GM12878 (cell line): ENCODE data around the gene GALNT6. TPM values are rescaled to one million over a fixed set of nuclear protein-coding genes. Genes with fewer than 3 reads are reported as not detected.

Experiments used
- ATAC-seq: fragments of 200-7000 bp; cut with Tn5 transposase; 3 replicates; pipeline ENCODE4 v1.9.1; 2020; ENCODE audit warnings: mild to moderate bottlenecking, moderate library complexity
- BruUV-seq: library from RNA; stranded (reverse); fragments of 400-500 nt; replicated peaks from 2 replicates; lab custom pipeline; 2021; lab: Mats Ljungman, UMichigan
- CTCF ChIA-PET: fragments of 300-600 bp; sonication (Branson Sonifier 250); formaldehyde crosslinking; extraction: SDS; loops from one replicate; lab custom pipeline; 2021; ENCODE audit warnings: inconsistent platforms; lab: Yijun Ruan, JAX
- POLR2A ChIA-PET: fragments of 350-600 bp; formaldehyde crosslinking; extraction: SDS; loops from one replicate; lab custom pipeline; 2021; ENCODE audit warnings: inconsistent platforms; lab: Charles Lee
- RAD21 ChIA-PET: fragments of 300-600 bp; sonication (Branson Sonifier 250); formaldehyde crosslinking; loops from one replicate; lab custom pipeline; 2023; ENCODE audit warnings: antibody characterized with exemption; ENCODE audit not compliant: unreplicated experiment; lab: Charles Lee
- SMC1A ChIA-PET: fragments of 300-600 bp; sonication (Branson Sonifier 250); formaldehyde crosslinking; loops from one replicate; lab custom pipeline; 2023; ENCODE audit not compliant: unreplicated experiment, uncharacterized antibody; lab: Charles Lee
- DNase-seq: peaks from one replicate; pipeline ENCODE4 v3.0.0-alpha.2; 2011; ENCODE audit warnings: low read depth, low spot score
- FAIRE-seq: peaks from 3 replicates; lab custom pipeline; 2011; peaks lifted over from hg19 to GRCh38; lab: Jason Lieb, UNC
- H2AFZ ChIP-seq: 2 replicates; pipeline ENCODE4 v1.6.0; 2011; ENCODE audit warnings: low read depth, low read length, control low read depth; ENCODE audit not compliant: control insufficient read depth
- H3K27ac ChIP-seq: 2 replicates; pipeline ENCODE4 v1.5.1; 2011; ENCODE audit warnings: control low read depth; ENCODE audit not compliant: control insufficient read depth, insufficient read depth
- H3K27me3 ChIP-seq, 2 experiments: replicated peaks in 1 of 2; 2 replicates each; pipeline versions ENCODE4 v1.6.0 to v1.6.1; 2011; ENCODE audit warnings: low read length in 1 of 2; ENCODE audit not compliant: control insufficient read depth in 2 of 2, insufficient read depth in 2 of 2
- H3K36me3 ChIP-seq, 2 experiments: 2 replicates each; pipeline ENCODE4 v1.5.1; 2011; ENCODE audit warnings: low read length in 1 of 2; ENCODE audit not compliant: control insufficient read depth in 2 of 2, insufficient read depth in 2 of 2
- H3K4me1 ChIP-seq: 2 replicates; pipeline ENCODE4 v1.6.1; 2011; ENCODE audit warnings: mild to moderate bottlenecking, low read length, moderate library complexity, mixed read lengths; ENCODE audit not compliant: control insufficient read depth, insufficient read depth
- H3K4me2 ChIP-seq: 2 replicates; pipeline ENCODE4 v1.6.0; 2011; ENCODE audit warnings: control low read depth; ENCODE audit not compliant: control insufficient read depth, insufficient read depth
- H3K4me3 ChIP-seq: fragments of 200-600 bp; sonication (generic); 2 replicates; pipeline ENCODE4 v1.5.1; 2016
- H3K79me2 ChIP-seq: 2 replicates; pipeline ENCODE4 v1.6.0; 2011; ENCODE audit warnings: low read length; ENCODE audit not compliant: control insufficient read depth, insufficient read depth
- H3K9ac ChIP-seq: 2 replicates; pipeline ENCODE4 v1.8.0; 2011; ENCODE audit warnings: low read length, control low read depth, mixed read lengths; ENCODE audit not compliant: control insufficient read depth, insufficient read depth
- H3K9me3 ChIP-seq: replicated peaks from 3 replicates; pipeline ENCODE4 v1.5.1; 2011; ENCODE audit warnings: mild to moderate bottlenecking, low read length; ENCODE audit not compliant: control insufficient read depth, insufficient read depth
- H4K20me1 ChIP-seq: 2 replicates; pipeline ENCODE4 v1.6.0; 2011; ENCODE audit not compliant: control insufficient read depth, insufficient read depth
- ATF7 ChIP-seq: fragments of 450-650 bp; IDR thresholded peaks from 2 replicates; pipeline ENCODE4 v1.6.1; 2016; ENCODE audit warnings: low read depth, mild to moderate bottlenecking
- EGR1 ChIP-seq, 2 experiments: IDR thresholded peaks; 1 replicate in 1 of 2; 2 replicates in 1 of 2; pipeline ENCODE4 v1.6.1; 2011 to 2012; ENCODE audit warnings: low read depth in 2 of 2, low read length in 2 of 2, borderline replicate concordance in 1 of 2, mild to moderate bottlenecking in 1 of 2, moderate library complexity in 1 of 2
- JUNB ChIP-seq: IDR thresholded peaks from 2 replicates; pipeline ENCODE4 v1.6.1; 2016; ENCODE audit warnings: antibody characterized with exemption, mild to moderate bottlenecking
- MTA2 ChIP-seq: fragments of 450-650 bp; IDR thresholded peaks from 2 replicates; pipeline ENCODE4 v1.6.1; 2016; ENCODE audit warnings: low read depth, mild to moderate bottlenecking, moderate library complexity
- PAX5 ChIP-seq: IDR thresholded peaks from 2 replicates; pipeline ENCODE4 v1.6.1; 2011; ENCODE audit warnings: low read depth, low read length, borderline replicate concordance
- POLR2A ChIP-seq: IDR thresholded peaks from 2 replicates; pipeline ENCODE4 v1.6.1; 2011; ENCODE audit warnings: low read depth, mild to moderate bottlenecking, low read length
- RFX5 ChIP-seq: IDR thresholded peaks from 2 replicates; pipeline ENCODE4 v1.6.1; 2011; ENCODE audit warnings: low read depth, low read length, improper control_type of control experiment
- SPI1 ChIP-seq: IDR thresholded peaks from 2 replicates; pipeline ENCODE4 v1.6.1; 2011; ENCODE audit warnings: low read depth, mild to moderate bottlenecking, low read length, moderate library complexity, borderline replicate concordance; ENCODE audit not compliant: insufficient read depth
- WGBS: methylation state at CpG from one replicate; pipeline ENCODE4 v1.1.6; 2016; ENCODE audit warnings: low lambda C conversion rate; ENCODE audit not compliant: insufficient replicate concordance, insufficient coverage; ENCODE audit errors: missing lambda C conversion rate; 5-methylcytosine and 5-hydroxymethylcytosine counted together
- in situ Hi-C: fragments of 300-500 bp; cut with MboI; formaldehyde crosslinking; loops from 9 replicates; pipeline ENCODE4 v1.14.3; 2018; ENCODE audit warnings: mixed read lengths
- intact Hi-C: fragments of 100-400 bp; cut with micrococcal nuclease; formaldehyde crosslinking; loops from one replicate; pipeline ENCODE4 v1.14.2; 2022; ENCODE audit not compliant: unreplicated experiment
- polyA plus RNA-seq, 11 experiments: library from polyadenylated mRNA; depleted of rRNA in 4 of 11; unstranded in 6 of 11; stranded (reverse) in 5 of 11; fragments of >200 nt; fragmentation: Nextera tagmentation in 4 of 11; fragmentation: Illumina TruSeq in 1 of 11; extraction: Ambion mirVana in 4 of 11; extraction: Trizol in 1 of 11; gene quantifications; 1 replicate in 1 of 11; 2 replicates in 10 of 11; pipeline versions ENCODE4 v1.2.1 to v1.2.3, GENCODE V29; 2011 to 2016; ENCODE audit warnings: inconsistent platforms in 2 of 11, missing spikeins in 2 of 11, low read depth in 1 of 11
- total RNA-seq, 4 experiments: library from RNA; depleted of rRNA in 3 of 4; stranded (reverse); fragments of >200 nt in 3 of 4; fragmentation: Illumina TruSeq in 1 of 4; extraction: Trizol in 1 of 4; gene quantifications; 2 replicates each; pipeline versions ENCODE4 v1.2.1 to v1.2.3, GENCODE V29; 2013 to 2021
- TF ChIP-seq, protein P1 (sequence below): IDR thresholded peaks from 2 replicates; pipeline ENCODE4 v1.6.1; 2011; ENCODE audit warnings: low read depth, mild to moderate bottlenecking, low read length, moderate library complexity, borderline replicate concordance; ENCODE audit errors: extremely low read depth

Gene GALNT6
- total and polyA plus RNA-seq, 10 of the 15 experiments (the other 5 are each of a cell fraction or from before 2014, with no cell fraction given): 6.6 to 40.4 (median 23.7) TPM

GRCh38 chr12:51335931-51336330 is 55.3 kb downstream of the GALNT6 start:
- no peak overlapping the region for H3K9ac ChIP-seq
- H3K27me3 ChIP-seq: no peaks in the 10 kb centered on the region
- no peaks in the 10 kb centered on the region; the same call in 1 of the 2 replicates for H3K4me1 ChIP-seq
- FAIRE-seq (no peak), DNase-seq (no peak), ATAC-seq (no peak)
- ChIA-PET POLR2A (no interaction called here), SMC1A (interaction anchor here (1.3 to 1.7 kb wide), 2 partner anchors 14 to 17 kb away, joined by 3 to 5 read pairs; no protein-coding TSS in a partner anchor), CTCF (interaction anchor here (0.9 kb wide), 1 partner anchor 60 kb away, joined by 4 read pairs; no protein-coding TSS in a partner anchor), RAD21 (no interaction called here)
- no peaks in the 10 kb centered on the region for H4K20me1 ChIP-seq
- H3K79me2 ChIP-seq: no peaks in the 10 kb centered on the region
- H3K36me3 ChIP-seq: no peaks in the 10 kb centered on the region
- H3K4me2 ChIP-seq: no peak overlapping the region
- H3K27ac ChIP-seq: no peak overlapping the region
- no peak overlapping the region for H2AFZ ChIP-seq
- 74% methylated on average over 2 of the region's 2 CpGs for WGBS
- H3K4me3 ChIP-seq: no peak overlapping the region
- BruUV-seq: no TSS peak
- intact Hi-C loops: no loop called here
- in situ Hi-C loops: no loop called here
- no peaks in the 10 kb centered on the region for H3K9me3 ChIP-seq
- TF ChIP-seq MTA2 (no peak), RFX5 (no peak), EGR1 (IDR thresholded peaks at IDR 0.05; ENCODE audit: borderline replicate concordance in 1 of 2, low read depth in 2 of 2, low read length in 2 of 2) (no peak)

GRCh38 chr12:51334764-51335163 is 56.4 kb downstream of the GALNT6 start:
- POLR2A ChIA-PET: interaction anchor here (0.6 kb wide), 1 partner anchor 519 kb away, joined by 3 read pairs; no protein-coding TSS in a partner anchor
- RAD21 ChIA-PET: interaction anchor here (1.1 kb wide), 1 partner anchor 14 kb away, joined by 3 read pairs; no protein-coding TSS in a partner anchor
- no peaks in the 10 kb centered on the region for H3K79me2 ChIP-seq
- SMC1A ChIA-PET: no interaction called here
- CTCF ChIA-PET: no interaction called here
- no peak overlapping the region for H3K4me2 ChIP-seq
- intact Hi-C loops (no loop called here), in situ Hi-C loops (no loop called here)
- 81% methylated on average over 4 of the region's 4 CpGs for WGBS
- H3K9ac ChIP-seq: no peak overlapping the region
- H2AFZ ChIP-seq: no peak overlapping the region
- H3K36me3 ChIP-seq: no peaks in the 10 kb centered on the region
- no peak for DNase-seq
- no peak overlapping the region for H3K27ac ChIP-seq
- TF ChIP-seq ATF7: no peak
- TF ChIP-seq JUNB: no peak
- TF ChIP-seq POLR2A: no peak
- TF ChIP-seq SPI1: no peak
- no peak for TF ChIP-seq PAX5
- TF ChIP-seq, protein P1, sequence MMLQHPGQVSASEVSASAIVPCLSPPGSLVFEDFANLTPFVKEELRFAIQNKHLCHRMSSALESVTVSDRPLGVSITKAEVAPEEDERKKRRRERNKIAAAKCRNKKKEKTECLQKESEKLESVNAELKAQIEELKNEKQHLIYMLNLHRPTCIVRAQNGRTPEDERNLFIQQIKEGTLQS: no peak
- H3K4me3 ChIP-seq: no peak overlapping the region
- H4K20me1 ChIP-seq: no peaks in the 10 kb centered on the region
- no peaks in the 10 kb centered on the region for H3K27me3 ChIP-seq
- H3K9me3 ChIP-seq: no peaks in the 10 kb centered on the region
- H3K4me1 ChIP-seq: peaks cover 5% of the 10 kb centered on the region
- no peak for ATAC-seq
- BruUV-seq: no TSS peak
- FAIRE-seq: no peak
